Medulla oblongata (tissue), 1 donor: ENCODE data around the gene POLA1.
A peak's percentile ranks its signal among the peaks of the same experiment; 100 is the strongest.
"Not testable (repeated sequence)": the region's sequence is repeated elsewhere in the genome, so short reads cannot be mapped to it uniquely, and the experiment has no call there.

Source experiments
- DNase-seq: peaks from one replicate; pipeline ENCODE4 v3.0.0-alpha.2; 2015; ENCODE audit errors: extremely low spot score

The POLA1 gene

DNA sequence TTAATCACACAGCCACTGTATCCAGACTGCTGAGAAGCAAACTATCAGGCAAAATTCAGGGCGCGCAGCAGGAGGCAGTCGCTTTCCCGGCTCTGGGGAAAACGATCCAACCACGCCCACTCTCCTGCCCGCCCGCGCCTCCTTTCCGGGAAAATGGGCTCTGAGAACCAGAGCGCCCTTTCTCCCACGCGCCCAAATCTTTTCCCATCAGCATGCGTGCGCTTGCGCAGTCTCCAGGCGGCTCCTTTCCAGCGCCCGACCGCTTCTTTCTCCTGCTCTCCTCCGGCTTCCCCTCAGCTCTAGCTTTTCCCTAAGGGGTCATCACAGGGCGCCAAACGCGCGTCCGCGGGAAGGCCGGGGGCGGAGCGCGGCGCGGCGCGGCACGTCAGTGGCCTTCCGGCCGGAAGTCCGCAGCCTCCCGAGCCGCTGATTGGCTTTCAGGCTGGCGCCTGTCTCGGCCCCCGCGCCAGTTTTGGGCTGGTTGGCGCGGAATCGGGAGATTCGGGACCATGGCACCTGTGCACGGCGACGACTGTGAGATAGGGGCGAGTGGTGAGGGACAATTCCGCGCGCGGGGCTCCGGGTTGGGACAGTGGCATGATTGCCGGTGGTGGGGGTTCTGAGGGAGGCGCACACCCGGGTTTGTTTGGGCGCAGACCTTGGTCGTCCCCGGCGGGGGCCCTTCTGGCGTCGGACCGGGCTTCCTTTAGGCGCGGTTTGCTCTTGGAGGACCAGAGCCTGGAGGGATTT lies at the start of gene POLA1:
Gene POLA1, plus strand, starts transcription at position 466 of the 750 bp plus-strand sequence. Its CDS starts 44 bp downstream, at position 510.
- DNase-seq: peak; percentile 93

- no peak for DNase-seq
These were observed 47.7 kb upstream of the POLA1 start for GRCh38 chrX:24646006-24646405.

- DNase-seq: peak; percentile 37
These were observed 47.0 kb upstream of the POLA1 start for GRCh38 chrX:24646745-24647182.

- peak; percentile 18 for DNase-seq
These were observed 46.3 kb upstream of the POLA1 start, which contains the start of gene PCYT1B for GRCh38 chrX:24647257-24648058. TSS of gene PCYT1B (minus strand) at chrX:24647347. CDS start at chrX:24647105, 242 bp downstream.

- DNase-seq: no peak
These were observed 45.2 kb upstream of the POLA1 start for GRCh38 chrX:24648495-24648894.

DNA sequence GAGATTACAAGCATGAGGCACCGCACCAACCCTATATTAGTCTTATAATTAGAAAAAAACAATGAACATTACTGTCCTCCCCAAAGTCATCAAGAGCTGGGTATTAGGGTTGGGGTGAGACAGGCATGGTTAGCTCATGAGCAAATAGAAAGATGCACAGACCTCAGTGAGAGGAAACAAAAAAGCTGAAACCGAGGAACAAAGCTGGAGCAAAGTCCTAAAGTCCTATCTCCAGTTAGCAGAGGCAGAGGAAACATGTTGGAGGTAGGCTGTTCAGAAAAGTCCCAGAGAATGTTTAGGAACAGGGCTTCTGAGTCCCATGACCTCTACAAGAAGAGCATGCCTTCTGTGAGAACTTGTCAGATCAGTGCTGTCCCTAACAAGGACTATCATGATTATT lies 41.9 kb upstream of the POLA1 start:
- DNase-seq: no peak

DNA sequence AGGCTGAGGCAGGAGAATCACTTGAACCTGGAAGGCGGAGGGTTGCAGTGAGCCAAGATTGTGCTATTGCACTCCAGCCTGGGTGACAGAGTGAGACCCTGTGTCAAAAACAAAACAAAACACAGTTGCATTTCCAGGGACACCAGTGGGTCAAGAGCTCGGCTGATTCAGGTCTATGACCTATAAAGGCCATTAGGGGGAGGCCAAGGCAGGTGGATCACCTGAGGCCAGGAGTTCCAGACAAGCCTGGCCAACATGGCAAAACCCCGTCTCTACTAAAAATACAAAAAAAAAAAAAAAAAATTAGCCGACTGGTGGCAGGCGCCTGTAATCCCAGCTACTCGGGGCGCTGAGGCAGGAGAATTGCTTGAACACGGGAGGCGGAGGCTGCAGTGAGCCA lies 38.0 kb upstream of the POLA1 start:
- not testable (repeated sequence) for DNase-seq

- no peak for DNase-seq
These were observed 35.9 kb upstream of the POLA1 start for GRCh38 chrX:24657671-24658386.

- DNase-seq: no peak
These were observed 35.3 kb upstream of the POLA1 start for GRCh38 chrX:24658421-24658820.

DNA sequence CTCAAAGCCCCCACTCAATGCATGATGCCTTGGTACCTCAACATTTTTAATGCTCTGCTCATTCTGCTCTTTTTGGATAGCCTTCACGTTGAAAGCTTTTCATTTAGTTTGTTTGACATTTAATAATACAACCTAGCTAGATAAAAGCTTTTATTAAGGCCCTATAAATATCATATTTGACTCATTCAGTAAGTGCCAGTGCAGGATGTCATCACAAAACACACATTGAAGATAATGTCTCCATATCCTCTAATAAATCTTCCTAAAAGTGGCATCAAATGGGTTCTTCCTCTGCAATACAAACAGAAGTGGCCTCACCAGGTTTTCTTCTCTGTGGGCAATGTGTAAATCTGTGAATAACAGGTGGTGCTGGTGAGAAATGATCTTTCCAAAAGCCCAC lies 34.6 kb upstream of the POLA1 start:
- no peak for DNase-seq

DNA sequence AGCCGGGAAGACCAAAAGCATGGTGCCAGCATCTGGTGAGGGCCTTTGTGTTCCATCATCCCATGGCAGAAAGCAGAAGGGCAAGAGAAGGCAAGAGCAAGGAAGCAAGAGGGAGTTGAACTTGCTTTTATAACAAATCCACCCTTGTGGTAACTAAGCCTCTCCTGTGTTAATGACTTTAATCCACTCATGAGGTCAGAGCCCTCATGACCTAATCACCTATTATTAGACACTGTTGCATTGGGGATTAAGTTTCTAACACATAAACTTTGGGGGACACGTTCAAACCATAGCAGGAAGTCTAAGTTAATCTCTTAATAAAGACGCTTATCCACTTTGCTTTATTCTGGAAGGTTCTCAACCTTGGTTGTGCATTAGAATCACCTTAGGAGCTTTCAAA lies 34.1 kb upstream of the POLA1 start:
- DNase-seq: no peak

GRCh38 chrX:24661292-24661691 lies 32.4 kb upstream of the POLA1 start:
- no peak for DNase-seq

DNA sequence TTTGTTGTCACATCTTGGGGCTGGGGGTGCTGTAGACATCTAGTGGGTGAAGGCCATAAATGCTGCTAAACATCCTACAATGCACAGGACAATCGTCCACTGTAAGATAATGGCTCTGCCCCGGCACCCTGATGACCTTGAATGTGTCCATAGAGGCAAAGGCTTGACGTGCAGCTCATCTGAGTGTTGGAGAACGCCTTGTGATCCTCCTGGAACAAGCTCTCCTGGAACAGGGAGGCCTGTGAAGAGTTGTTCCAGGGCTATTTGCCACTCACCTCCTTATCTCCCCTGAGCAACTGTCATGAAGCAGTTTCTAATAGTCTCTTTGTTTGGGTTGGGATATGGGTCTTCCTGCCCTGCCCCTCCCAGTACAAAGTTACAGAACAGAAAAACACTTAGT lies 31.4 kb upstream of the POLA1 start:
- no peak for DNase-seq

DNA sequence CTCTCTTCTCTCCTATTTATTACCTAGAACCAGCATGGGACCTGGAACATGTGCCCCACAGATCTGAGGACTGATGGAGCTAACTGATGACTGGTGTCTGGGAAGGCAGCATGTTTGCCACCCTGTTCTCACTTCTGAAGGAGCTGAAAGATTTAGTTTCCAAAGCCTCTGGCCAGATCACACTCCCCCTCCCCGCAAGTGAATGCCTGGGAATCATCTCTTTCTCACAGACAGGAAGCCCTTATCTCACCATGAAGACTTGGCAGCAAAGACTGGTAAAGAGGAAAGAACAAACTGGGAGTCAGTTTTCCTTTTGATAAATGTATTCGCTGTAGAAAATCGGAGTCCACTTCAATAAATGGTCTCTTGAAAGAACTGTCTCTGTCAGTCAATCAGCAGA lies 25.6 kb upstream of the POLA1 start:
- no peak for DNase-seq

GRCh38 chrX:24672701-24673190 lies 21.0 kb upstream of the POLA1 start:
- peak; percentile 66 for DNase-seq

DNA sequence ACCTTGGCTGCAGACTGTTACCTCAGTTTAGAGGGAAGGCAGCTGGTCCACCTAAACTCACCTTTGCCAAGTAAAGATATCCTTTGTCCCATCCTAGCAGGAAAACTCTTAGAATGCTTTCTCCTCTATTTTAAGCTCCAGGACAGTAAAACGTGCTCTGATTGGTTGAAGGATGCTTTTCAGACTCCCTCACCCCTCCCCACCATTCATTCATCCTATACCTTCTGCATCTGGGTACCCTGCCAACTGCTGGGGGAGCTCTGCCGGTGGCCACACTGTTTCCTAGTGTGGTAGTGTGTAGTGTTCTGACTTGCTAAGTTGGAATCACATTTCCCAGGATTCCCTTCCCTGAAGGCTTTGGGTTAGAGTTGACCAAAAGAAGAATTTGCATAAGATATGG lies 20.3 kb upstream of the POLA1 start:
- no peak for DNase-seq

DNA sequence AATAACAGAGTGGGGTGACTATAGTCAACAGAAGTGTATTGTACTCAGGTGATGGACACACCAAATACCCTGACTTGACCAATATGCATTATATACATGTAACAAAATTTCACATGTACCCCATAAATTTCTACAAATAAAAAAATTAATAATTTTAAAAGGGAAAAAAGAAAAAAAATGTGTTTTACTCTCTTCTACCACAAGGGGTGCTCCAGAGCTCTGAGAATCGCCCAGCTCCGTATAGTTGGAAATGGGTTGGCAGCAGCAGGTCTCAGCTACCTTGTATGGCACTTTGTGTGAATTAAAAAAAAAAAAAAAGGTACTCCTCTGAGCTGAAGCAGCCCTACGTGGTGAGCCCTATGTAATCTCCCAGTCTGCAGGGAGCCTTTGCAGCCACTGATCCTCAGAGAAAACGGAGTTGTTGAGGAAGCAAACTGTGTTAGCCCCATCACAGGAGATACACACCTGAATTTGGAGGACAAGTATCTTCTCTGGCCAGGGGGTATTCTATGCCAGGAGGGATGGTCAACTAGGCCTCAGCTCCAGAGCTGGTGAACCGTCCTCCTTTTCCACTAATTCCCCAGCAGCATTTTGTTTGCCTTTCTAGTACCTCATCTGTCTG lies 17.2 kb upstream of the POLA1 start:
- DNase-seq: peak; percentile 14

- no peak for DNase-seq
These were observed 10.8 kb upstream of the POLA1 start for GRCh38 chrX:24682739-24683432.

GRCh38 chrX:24684048-24684447 lies 9.7 kb upstream of the POLA1 start:
- no peak for DNase-seq

DNA sequence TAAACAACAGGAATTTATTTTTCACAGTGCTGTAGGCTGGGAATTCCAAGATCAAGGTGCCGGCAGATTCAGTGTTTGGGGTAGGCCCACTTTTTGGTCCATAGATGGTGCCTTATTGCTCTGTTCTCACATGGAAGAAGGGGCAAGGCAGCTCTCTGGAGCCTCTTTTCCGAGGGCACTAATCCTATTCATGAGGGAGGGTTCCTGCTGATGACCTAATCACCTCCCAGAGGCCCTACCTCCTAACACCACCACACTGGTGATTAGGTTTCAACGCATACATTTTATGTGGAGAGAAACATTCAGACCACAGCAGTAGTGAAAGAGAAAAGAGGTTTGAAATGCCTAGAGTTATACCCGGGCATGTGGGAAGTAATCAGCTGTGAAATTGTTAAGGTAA lies 1.4 kb upstream of the POLA1 start:
- DNase-seq: no peak

DNA sequence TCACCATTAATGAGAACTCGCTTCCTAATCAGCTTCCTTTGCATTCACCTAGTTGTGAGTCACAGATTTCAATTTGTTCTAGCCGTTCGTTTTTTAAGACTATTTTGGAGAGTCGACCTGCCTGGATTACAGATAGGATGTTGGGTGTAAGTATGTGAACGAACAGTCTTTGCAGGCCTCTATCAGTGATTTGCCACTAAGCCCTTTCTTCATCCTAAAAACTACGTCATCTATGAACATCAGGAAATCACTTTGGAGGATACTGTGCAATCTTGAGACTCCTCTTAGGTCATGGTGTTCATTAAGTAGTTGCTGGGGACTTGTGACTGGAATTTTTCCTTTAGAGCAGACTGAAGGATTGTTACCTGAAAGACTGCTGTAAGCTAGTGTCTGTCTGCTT lies 1.1 kb downstream of the POLA1 start:
- no peak for DNase-seq
